GM12864 (cell line): ENCODE data around the gene SHROOM2.
A peak's percentile ranks its signal among the peaks of the same experiment; 100 is the strongest.

ENCODE experiments used
- DNase-seq: peaks from one replicate; pipeline ENCODE4 v3.0.0-alpha.2; 2011; ENCODE audit warnings: low read depth
- H3K4me3 ChIP-seq: 2 replicates; pipeline ENCODE4 v1.5.1; 2011; ENCODE audit warnings: mild to moderate bottlenecking, low read depth, low read length, control low read depth
- TF ChIP-seq, protein P1 (sequence below): IDR thresholded peaks from 2 replicates; pipeline ENCODE4 v1.5.1; 2011; ENCODE audit warnings: low read depth, mild to moderate bottlenecking, moderate library complexity, low read length, control low read depth, inconsistent platforms; ENCODE audit errors: missing control alignments

The SHROOM2 gene

DNA sequence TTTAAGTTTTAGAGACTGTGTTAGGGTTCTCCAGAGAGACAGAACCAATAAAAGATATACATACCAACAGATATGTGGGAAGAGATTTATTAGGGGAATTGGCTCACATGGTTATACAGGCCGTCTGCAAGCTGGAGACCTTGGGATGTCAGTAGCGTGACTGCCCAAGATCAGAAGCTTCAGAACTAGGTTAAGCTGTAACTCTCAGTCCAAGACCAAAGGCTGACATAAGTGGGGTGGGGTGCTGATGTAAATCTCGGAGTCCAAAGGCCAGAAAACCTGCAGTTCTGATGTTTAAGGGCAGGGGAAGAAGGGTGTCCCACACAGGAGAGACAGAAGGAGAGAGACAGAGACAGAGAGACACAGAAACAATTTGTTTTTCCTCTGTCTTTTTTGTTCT lies 191.4 kb downstream of the SHROOM2 start:
- no peak for DNase-seq
- TF ChIP-seq, protein P1, sequence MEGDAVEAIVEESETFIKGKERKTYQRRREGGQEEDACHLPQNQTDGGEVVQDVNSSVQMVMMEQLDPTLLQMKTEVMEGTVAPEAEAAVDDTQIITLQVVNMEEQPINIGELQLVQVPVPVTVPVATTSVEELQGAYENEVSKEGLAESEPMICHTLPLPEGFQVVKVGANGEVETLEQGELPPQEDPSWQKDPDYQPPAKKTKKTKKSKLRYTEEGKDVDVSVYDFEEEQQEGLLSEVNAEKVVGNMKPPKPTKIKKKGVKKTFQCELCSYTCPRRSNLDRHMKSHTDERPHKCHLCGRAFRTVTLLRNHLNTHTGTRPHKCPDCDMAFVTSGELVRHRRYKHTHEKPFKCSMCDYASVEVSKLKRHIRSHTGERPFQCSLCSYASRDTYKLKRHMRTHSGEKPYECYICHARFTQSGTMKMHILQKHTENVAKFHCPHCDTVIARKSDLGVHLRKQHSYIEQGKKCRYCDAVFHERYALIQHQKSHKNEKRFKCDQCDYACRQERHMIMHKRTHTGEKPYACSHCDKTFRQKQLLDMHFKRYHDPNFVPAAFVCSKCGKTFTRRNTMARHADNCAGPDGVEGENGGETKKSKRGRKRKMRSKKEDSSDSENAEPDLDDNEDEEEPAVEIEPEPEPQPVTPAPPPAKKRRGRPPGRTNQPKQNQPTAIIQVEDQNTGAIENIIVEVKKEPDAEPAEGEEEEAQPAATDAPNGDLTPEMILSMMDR, result no peak

DNA sequence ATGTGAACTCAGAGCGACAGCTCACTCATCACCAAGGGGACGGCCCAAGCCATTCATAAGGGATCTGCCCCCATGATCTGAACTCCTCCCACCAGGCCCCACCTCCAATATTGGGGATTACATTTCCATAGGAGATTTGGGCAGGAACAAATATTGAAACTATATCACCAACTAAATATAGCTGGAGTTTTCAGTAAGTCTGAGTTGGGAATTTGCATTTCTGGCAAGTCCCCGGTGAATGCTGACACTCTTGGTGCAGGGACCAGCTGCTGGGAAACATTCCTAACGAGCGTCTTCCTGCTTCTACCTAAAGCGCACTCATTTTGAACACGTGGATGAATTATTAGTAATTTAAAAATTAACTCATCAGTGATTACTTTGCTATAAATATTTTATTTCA lies 194.2 kb downstream of the SHROOM2 start:
- no peak for DNase-seq
- no peak overlapping the region for H3K4me3 ChIP-seq
- TF ChIP-seq, protein P1, result no peak

More for the DNA sequence above, 191.4 kb downstream of the SHROOM2 start:
- no peak overlapping the region for H3K4me3 ChIP-seq

DNA sequence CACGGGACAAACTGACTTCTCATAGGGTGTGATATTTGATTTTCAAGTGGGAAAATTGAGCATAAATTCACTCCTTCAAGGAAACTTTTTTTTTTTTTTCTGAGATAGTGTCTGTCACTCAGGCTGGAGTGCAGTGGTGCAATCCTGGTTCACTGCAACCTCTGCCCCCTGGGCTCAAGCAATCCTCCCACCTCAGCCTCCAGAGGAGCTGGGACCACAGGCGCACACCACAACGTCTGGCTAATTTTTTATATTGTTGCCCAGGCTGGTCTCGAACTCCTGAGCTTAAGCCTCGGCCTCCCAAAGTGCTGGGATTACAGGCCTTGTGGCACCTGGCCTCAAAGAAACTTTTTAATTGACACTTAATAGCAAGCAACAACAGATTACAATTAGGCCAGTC lies 194.7 kb downstream of the SHROOM2 start:
- TF ChIP-seq, protein P1, result no peak
- DNase-seq, result no peak
- H3K4me3 ChIP-seq, result no peak overlapping the region

DNA sequence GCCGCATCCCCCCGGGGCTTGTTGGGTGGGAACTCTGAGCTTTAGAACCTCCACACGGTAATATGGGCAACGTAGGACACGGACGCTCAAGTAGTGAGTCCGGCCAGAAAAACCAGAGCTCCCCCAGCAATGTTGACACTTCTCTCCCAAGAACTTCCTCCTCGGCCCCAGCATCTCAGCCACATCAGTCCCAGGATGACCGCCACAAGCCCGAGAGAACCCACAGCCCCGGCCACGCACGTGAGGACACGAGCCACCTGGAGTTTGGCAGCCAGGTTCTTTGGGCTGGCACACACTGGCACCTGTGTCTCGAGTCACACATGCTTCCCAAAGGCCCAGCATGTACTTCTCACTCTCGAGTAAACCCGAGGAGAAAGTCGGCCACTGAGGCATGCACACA lies 197.2 kb downstream of the SHROOM2 start:
- DNase-seq, result no peak
- H3K4me3 ChIP-seq, result no peak overlapping the region
- TF ChIP-seq, protein P1, result no peak

DNA sequence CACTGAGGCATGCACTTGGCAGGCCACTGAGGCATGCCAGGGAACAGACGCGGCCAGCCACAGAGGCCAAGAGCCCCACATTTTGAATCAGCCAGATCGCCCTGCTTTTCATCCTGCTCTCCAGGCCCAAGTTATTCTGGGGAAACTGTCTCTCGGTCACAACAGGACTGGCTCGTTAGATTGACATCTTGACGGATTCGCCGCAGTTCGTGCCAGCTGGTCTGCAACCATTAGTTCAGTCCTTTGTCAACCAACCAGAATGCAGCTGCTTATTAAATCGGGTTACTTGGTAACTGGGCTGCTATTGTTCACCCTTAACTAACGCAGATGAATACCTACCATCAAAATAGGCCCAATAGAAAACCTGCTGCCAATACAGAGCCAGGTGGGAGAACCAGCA lies 197.6 kb downstream of the SHROOM2 start:
- no peak overlapping the region for H3K4me3 ChIP-seq
- TF ChIP-seq, protein P1, result no peak
- no peak for DNase-seq

DNA sequence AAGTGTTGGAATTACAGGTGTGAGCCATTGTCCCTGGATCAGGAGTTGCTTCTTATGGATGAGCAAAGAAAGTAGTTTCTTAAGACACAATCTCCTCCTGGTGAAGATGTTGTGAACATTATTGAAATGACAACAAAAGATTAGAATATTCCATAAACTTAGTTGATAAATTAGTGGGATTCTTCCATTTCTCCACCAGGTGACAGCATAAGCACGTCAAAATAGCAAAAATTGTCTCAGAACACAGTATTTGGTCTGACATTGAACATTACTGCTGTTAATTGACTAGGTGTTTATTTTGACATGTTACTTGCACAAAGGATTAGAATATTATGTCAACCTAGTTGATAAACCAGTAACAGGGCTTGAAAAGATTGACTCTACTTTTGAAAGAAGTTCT lies 202.5 kb downstream of the SHROOM2 start:
- TF ChIP-seq, protein P1, result peak; percentile 29
- no peak for DNase-seq
- H3K4me3 ChIP-seq, result no peak overlapping the region

DNA sequence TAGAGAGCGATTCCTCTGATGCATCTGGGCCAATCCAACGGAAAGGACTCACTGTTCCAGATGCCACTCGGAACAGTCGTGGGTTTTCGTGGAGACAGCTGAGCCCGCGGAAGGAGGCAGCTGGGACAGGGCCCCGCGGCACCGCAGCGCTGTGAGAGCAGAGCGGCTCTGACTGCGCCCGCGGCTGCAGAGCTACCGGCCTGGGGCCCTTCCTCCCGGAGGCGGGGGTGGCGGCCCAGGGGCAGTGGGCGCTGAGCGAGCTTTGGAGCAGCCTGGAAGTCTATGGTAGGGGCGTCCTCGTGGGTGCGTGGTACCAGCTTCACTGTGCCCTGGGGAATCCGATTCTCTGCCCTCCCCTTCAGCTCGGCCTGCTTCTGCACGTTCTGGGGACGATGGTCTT lies 205.8 kb downstream of the SHROOM2 start:
- no peak overlapping the region for H3K4me3 ChIP-seq
- no peak for DNase-seq
- TF ChIP-seq, protein P1, result no peak
